ENCODE results near the gene BLCAP. TPM values are rescaled to one million over a fixed set of nuclear protein-coding genes. Genes with fewer than 3 reads are reported as not detected.

The BLCAP gene
- total RNA-seq, 4 donors from 2014 or later: 66.4 to 104 (median 78.1) TPM

DNA sequence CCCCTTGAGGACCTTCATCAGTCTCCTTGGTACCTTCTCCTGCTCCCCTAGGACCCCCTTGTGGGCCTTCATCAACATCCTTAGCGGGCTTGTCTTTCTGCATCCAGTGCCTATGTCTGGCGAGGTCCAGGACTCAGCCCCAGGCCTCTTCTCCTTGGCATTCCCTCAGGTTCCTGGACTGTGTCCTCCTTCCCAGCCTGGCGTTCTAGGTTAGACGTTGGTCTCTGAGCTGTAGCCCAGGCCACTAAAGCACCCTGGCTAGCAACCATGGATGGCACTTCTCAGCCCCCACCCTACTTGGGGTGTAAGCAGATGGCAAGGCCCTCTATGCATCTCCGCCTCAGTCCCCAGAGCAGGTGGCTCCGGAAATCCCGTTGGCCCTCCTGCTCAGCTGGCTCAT, 58.1 kb downstream of the BLCAP start:
- H3K27me3 ChIP-seq: peaks cover 0 to 13% (median 0%) of the 10 kb centered on the region in 4 donors
- no peak for DNase-seq
- no peaks in the 10 kb centered on the region for H3K4me1 ChIP-seq
- no peaks in the 10 kb centered on the region for H3K9me3 ChIP-seq
- no peak for TF ChIP-seq POLR2A (IDR thresholded peaks at IDR 0.05)
- TF ChIP-seq, protein P1, sequence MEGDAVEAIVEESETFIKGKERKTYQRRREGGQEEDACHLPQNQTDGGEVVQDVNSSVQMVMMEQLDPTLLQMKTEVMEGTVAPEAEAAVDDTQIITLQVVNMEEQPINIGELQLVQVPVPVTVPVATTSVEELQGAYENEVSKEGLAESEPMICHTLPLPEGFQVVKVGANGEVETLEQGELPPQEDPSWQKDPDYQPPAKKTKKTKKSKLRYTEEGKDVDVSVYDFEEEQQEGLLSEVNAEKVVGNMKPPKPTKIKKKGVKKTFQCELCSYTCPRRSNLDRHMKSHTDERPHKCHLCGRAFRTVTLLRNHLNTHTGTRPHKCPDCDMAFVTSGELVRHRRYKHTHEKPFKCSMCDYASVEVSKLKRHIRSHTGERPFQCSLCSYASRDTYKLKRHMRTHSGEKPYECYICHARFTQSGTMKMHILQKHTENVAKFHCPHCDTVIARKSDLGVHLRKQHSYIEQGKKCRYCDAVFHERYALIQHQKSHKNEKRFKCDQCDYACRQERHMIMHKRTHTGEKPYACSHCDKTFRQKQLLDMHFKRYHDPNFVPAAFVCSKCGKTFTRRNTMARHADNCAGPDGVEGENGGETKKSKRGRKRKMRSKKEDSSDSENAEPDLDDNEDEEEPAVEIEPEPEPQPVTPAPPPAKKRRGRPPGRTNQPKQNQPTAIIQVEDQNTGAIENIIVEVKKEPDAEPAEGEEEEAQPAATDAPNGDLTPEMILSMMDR (IDR thresholded peaks at IDR 0.05): no peak
- WGBS, 2 donors: 81 to 88% methylated on average over 5 to 7 of the region's 7 CpGs
- no peak overlapping the region for H3K27ac ChIP-seq
- no peak overlapping the region for H3K4me3 ChIP-seq
- H3K36me3 ChIP-seq: no peaks in the 10 kb centered on the region
- intact Hi-C loops (cut with DNase I): no loop called here

DNA sequence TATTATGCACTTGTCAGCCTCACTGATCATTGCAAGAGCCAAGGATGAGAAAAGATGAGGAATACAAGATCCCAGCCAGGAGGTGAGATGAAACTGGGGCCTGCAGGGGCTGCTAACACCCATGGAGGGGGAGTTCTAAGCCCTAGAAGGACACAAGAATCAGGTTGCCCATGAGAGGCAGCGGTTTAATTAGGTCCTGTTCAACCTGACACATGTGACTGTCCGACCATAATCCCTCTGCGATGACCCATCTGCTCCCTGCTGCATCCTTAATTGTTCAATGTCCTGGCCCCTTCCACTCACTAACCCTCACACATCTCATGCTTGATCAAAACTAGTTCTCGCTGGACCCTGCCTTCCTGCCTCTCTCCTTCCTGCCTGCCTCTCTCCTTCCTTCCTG, 58.8 kb downstream of the BLCAP start:
- intact Hi-C loops (cut with DNase I): no loop called here
- no peak for TF ChIP-seq POLR2A (IDR thresholded peaks at IDR 0.05)
- TF ChIP-seq, protein P1 (IDR thresholded peaks at IDR 0.05): no peak
- peaks cover 0 to 9% (median 0%) of the 10 kb centered on the region in 4 donors for H3K27me3 ChIP-seq
- H3K4me3 ChIP-seq: no peak overlapping the region
- H3K9me3 ChIP-seq: no peaks in the 10 kb centered on the region
- H3K27ac ChIP-seq: no peak overlapping the region
- WGBS, 2 donors: 82 to 85% methylated on average over 4 of the region's 4 CpGs
- H3K4me1 ChIP-seq: no peaks in the 10 kb centered on the region
- H3K36me3 ChIP-seq: no peaks in the 10 kb centered on the region
- DNase-seq: no peak

Other genes starting within 250 kb of the BLCAP start
- 10 to 100 TPM; 19.6 to 30.9 (median 27.3) TPM for gene MANBAL, start 238.2 kb downstream of the BLCAP start, total RNA-seq
- 10 to 100 TPM; 32.4 to 46.5 (median 39.0) TPM for gene SRC, start 181.7 kb downstream of the BLCAP start, total RNA-seq
- gene NNAT, start 6.6 kb downstream of the BLCAP start, total RNA-seq: 1 to 10 TPM in 2 of 4 donors, under 1 TPM in 1, not detected in 1; 0.76 to 1.9 (median 1.9) TPM
- 10 to 100 TPM; 15.3 to 31.5 (median 27.2) TPM for gene CTNNBL1, start 166.2 kb upstream of the BLCAP start, total RNA-seq